Hepatocyte (in vitro differentiated cells): Measurements from ENCODE around the gene CLEC18B. TPM values are rescaled to one million over a fixed set of nuclear protein-coding genes. Genes with fewer than 3 reads are reported as not detected.

Source experiments
- polyA plus RNA-seq: library from polyadenylated mRNA; unstranded; fragments of >200 nt; fragmentation: Nextera tagmentation; extraction: Ambion mirVana; gene quantifications from 2 replicates; pipeline ENCODE4 v1.2.1, GENCODE V29; 2016
- small RNA-seq: library from RNA; depleted of rRNA; stranded (forward); fragments of <200 nt; gene quantifications from one replicate; pipeline ENCODE3, GENCODE V24; 2014
- total RNA-seq: library from RNA; depleted of rRNA; stranded (reverse); fragments of >200 nt; gene quantifications from 2 replicates; pipeline ENCODE4 v1.2.3, GENCODE V29; 2014

Gene CLEC18B
- total and polyA plus RNA-seq, 2 experiments from 2014 or later, result 0.23 to 0.35 TPM

Small RNA genes within 50 kb of the gene (small RNA-seq; reads per million reads assigned to genes)
- gene AC009053.4 (not detected), gene RF00019 (not detected), gene RNU6-237P (not detected)

Other genes with a start within 250 kb of the CLEC18B start
- 84.8 and 98.2 TPM in 2 replicates for gene PSMD7, start 124.7 kb downstream of the CLEC18B start, total RNA-seq
- 134 and 147 TPM in 2 replicates for gene PSMD7, start 124.7 kb downstream of the CLEC18B start, polyA plus RNA-seq
- 1.5 and 1.8 TPM in 2 replicates for gene NPIPB15, start 45.2 kb downstream of the CLEC18B start, total RNA-seq
- gene NPIPB15, start 45.2 kb downstream of the CLEC18B start, polyA plus RNA-seq, result 5.0 and 9.8 TPM in 2 replicates
- 131 and 142 TPM in 2 replicates for gene GLG1, start 185.6 kb upstream of the CLEC18B start, total RNA-seq
- gene GLG1, start 185.6 kb upstream of the CLEC18B start, polyA plus RNA-seq, result 146 and 148 TPM in 2 replicates
- 10.0 and 12.9 TPM in 2 replicates for gene RFWD3, start 245.4 kb upstream of the CLEC18B start, total RNA-seq
- gene RFWD3, start 245.4 kb upstream of the CLEC18B start, polyA plus RNA-seq, result 7.3 and 12.8 TPM in 2 replicates